ENCODE results near the gene CHD9. TPM values are rescaled to one million over a fixed set of nuclear protein-coding genes. Genes with fewer than 3 reads are reported as not detected.

The CHD9 gene
- total RNA-seq, 1 experiment from 2014 or later = 18.9 TPM

GRCh38 chr16:53084141-53084541, 29.4 kb downstream of the CHD9 start:
- no TSS peak for BruUV-seq (replicated peaks)
- no peak overlapping the region for H3K27ac ChIP-seq (ENCODE audit: low read depth, low read length)
- no peak for DNase-seq (ENCODE audit: low read depth, low spot score)
- H4K20me1 ChIP-seq (ENCODE audit: insufficient read depth) = no peaks in the 10 kb centered on the region
- no peak overlapping the region for H3K4me2 ChIP-seq (ENCODE audit: low read length)
- H2AFZ ChIP-seq (ENCODE audit: low read depth, low read length, poor library complexity, severe bottlenecking) = no peak overlapping the region
- TF ChIP-seq EZH2phosphoT487 (IDR thresholded peaks at IDR 0.05; ENCODE audit: borderline replicate concordance) (no peak), ZBTB33 (IDR thresholded peaks at IDR 0.05; ENCODE audit: extremely low read depth, insufficient replicate concordance, low read length) (no peak)
- no peaks in the 10 kb centered on the region for H3K9me2 ChIP-seq (ENCODE audit: insufficient read depth)
- H3K27me3 ChIP-seq (ENCODE audit: insufficient read depth, low read length) = no peaks in the 10 kb centered on the region
- H3K36me3 ChIP-seq (ENCODE audit: control insufficient read depth in 1 of 2, insufficient read depth in 2 of 2, low read length in 2 of 2) = no peaks in the 10 kb centered on the region
- no peak overlapping the region for H3K4me3 ChIP-seq (replicated peaks in 1 of 2; ENCODE audit: low read depth in 1 of 2, low read length in 2 of 2)
- intact Hi-C loops (cut with micrococcal nuclease) = no loop called here
- H3K9ac ChIP-seq (ENCODE audit: low read length) = no peak overlapping the region
- no peak for ATAC-seq
- peaks cover 73% of the 10 kb centered on the region for H3K79me2 ChIP-seq (ENCODE audit: insufficient read depth, low read length)
- ChIA-PET POLR2A (interaction anchor here (0.7 kb wide), 1 partner anchor 24 kb away, joined by 6 read pairs; no protein-coding TSS in a partner anchor), RAD21 (ENCODE audit: low non-redundant PET in 1 of 2, low total read pairs in 2 of 2, uncharacterized antibody in 2 of 2, unreplicated experiment in 2 of 2) (no interaction called here), CTCF (no interaction called here)
- peaks cover 0 to 2% of the 10 kb centered on the region in 2 experiments; a peak in 1 of 4 replicates for H3K4me1 ChIP-seq (ENCODE audit: control insufficient read depth in 1 of 2, insufficient read depth in 2 of 2, low read length in 2 of 2)
- H3K9me3 ChIP-seq (ENCODE audit: control insufficient read depth in 1 of 2, insufficient read depth in 1 of 2, low read depth in 1 of 2, low read length in 2 of 2) = no peaks in the 10 kb centered on the region

GRCh38 chr16:53084746-53085334, 30.0 kb downstream of the CHD9 start:
- RAD21 ChIA-PET (ENCODE audit: low non-redundant PET in 1 of 2, low total read pairs in 2 of 2, uncharacterized antibody in 2 of 2, unreplicated experiment in 2 of 2) = no interaction called here
- intact Hi-C loops (cut with micrococcal nuclease) = no loop called here
- CTCF ChIA-PET = no interaction called here

More at GRCh38 chr16:53084746-53085334, 30.0 kb downstream of the CHD9 start:
- BruUV-seq (replicated peaks) = no TSS peak
- ATAC-seq = no peak
- H3K4me2 ChIP-seq (ENCODE audit: low read length) = no peak overlapping the region
- TF ChIP-seq ELF1 (IDR thresholded peaks at IDR 0.05; ENCODE audit: borderline replicate concordance, low read depth) (no peak), FOSL1 (IDR thresholded peaks at IDR 0.05; ENCODE audit: low read depth) (no peak), SRF (IDR thresholded peaks at IDR 0.05; ENCODE audit: low read depth) (no peak), EZH2 (IDR thresholded peaks at IDR 0.05) (no peak)
- H3K9me3 ChIP-seq (ENCODE audit: control insufficient read depth in 1 of 2, insufficient read depth in 1 of 2, low read depth in 1 of 2, low read length in 2 of 2) = no peaks in the 10 kb centered on the region
- H2AFZ ChIP-seq (ENCODE audit: low read depth, low read length, poor library complexity, severe bottlenecking) = no peak overlapping the region
- POLR2A ChIA-PET = no interaction called here
- no peaks in the 10 kb centered on the region for H4K20me1 ChIP-seq (ENCODE audit: insufficient read depth)
- H3K4me3 ChIP-seq (replicated peaks in 1 of 2; ENCODE audit: low read depth in 1 of 2, low read length in 2 of 2) = no peak overlapping the region
- no peak overlapping the region for H3K9ac ChIP-seq (ENCODE audit: low read length)
- DNase-seq (ENCODE audit: low read depth, low spot score) = no peak
- H3K27ac ChIP-seq (ENCODE audit: low read depth, low read length) = no peak overlapping the region; the same call in 1 of the 2 replicates
- no peaks in the 10 kb centered on the region for H3K36me3 ChIP-seq (ENCODE audit: control insufficient read depth in 1 of 2, insufficient read depth in 2 of 2, low read length in 2 of 2)
- H3K79me2 ChIP-seq (ENCODE audit: insufficient read depth, low read length) = peaks cover 66% of the 10 kb centered on the region
- no peaks in the 10 kb centered on the region for H3K9me2 ChIP-seq (ENCODE audit: insufficient read depth)
- H3K27me3 ChIP-seq (ENCODE audit: insufficient read depth, low read length) = no peaks in the 10 kb centered on the region
- peaks cover 0 to 2% of the 10 kb centered on the region in 2 experiments; a peak in 2 of 4 replicates for H3K4me1 ChIP-seq (ENCODE audit: control insufficient read depth in 1 of 2, insufficient read depth in 2 of 2, low read length in 2 of 2)

All from HCT116 (cell line).